Stimulated activated CD8-positive, alpha-beta memory T cell treated with anti-CD3 and anti-CD28 coated beads, Interleukin-12 subunit alpha, Interleukin-12 subunit beta, amount 100 ng/mL, for 1 hour (primary cell): ENCODE data around the gene MGRN1.
A peak's percentile ranks its signal among the peaks of the same experiment; 100 is the strongest.
"Not testable (repeated sequence)": the region's sequence is repeated elsewhere in the genome, so short reads cannot be mapped to it uniquely, and the experiment has no call there.

Source experiments
- DNase-seq: peaks from one replicate; pipeline ENCODE4 v3.0.0-alpha.2; 2020; ENCODE audit warnings: low read depth

MGRN1 gene

GRCh38 chr16:4734063-4734729 lies 109.6 kb downstream of the MGRN1 start, which contains the start of the genes ANKS3 and DNAAF8:
ANKS3 (minus strand) TSS chr16:4734271; CDS start chr16:4730149, 4,122 bp downstream.
DNAAF8 (plus strand) TSS chr16:4734537; CDS start chr16:4736515, 1,978 bp downstream.
- DNase-seq, result peak; percentile 62

DNA sequence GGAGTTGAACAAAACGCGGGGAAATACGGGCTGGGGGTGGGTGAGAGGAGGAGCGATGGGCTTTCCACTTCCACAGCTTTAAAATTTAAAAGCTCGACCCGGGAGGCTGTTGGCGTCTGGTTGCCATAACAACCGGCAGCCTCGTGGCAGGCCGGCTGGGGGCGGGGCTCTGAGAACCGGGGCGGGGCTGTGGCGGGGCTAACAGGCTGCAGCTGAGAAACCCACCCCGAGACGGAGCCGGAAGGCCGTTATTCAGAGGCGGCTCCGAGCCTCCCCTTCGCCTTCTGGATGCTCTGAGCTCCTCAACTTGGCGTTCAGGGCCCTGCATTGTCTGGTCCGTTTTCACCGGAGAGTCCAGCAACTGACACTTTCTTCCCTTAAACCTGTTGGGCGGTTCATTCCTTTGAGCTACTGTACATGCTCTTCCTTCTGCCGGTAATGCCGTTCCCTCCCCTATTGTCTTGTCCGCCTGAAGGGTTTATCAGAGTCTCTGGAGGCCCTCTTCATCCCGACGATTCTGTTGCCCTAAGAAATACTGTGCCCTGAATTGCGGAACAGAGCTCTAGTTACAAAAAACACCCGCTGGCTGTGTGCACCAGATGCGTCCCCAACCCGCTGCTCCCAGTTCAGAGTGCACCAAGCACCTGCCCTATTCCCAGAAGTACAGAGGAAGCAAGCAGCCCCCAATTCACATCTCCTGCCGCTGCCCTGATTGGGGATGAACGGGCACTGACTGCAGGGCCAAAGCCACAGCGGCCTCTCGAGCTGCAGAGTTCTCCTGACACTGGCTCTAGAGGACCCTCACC lies 110.3 kb downstream of the MGRN1 start:
- peak; percentile 83 for DNase-seq

GRCh38 chr16:4736546-4736945 lies 111.9 kb downstream of the MGRN1 start:
- DNase-seq, result no peak

- DNase-seq, result no peak
Observed at GRCh38 chr16:4737545-4737944, 112.9 kb downstream of the MGRN1 start.

DNA sequence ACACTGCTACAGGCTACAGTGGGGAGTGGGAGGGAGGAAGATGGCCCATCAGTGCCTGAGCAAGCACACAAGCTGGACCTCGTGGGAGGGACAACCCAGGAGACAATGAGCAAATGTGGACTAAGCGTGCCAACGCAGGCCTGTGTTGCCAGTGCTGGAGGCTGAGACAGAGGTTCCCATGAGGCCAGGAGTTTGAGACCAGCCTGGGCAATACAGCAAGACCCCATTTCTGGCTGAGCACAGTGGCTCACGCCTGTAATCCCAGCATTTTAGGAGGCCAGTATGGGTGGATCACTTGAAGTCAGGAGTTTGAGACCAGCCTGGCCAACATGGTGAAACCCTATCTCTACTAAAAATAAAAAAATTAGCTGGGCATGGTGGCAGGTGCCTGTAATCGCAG lies 113.7 kb downstream of the MGRN1 start:
- DNase-seq, result not testable (repeated sequence)
